HG03469 (cell line): Measurements from ENCODE around the gene CWC27.

Source experiments
- ATAC-seq: cut with Tn5 transposase; IDR thresholded peaks from one replicate; pipeline ENCODE4 v1.9.1; 2021; ENCODE audit warnings: mild to moderate bottlenecking, moderate library complexity, moderate number of reproducible peaks; ENCODE audit not compliant: unreplicated experiment

The CWC27 gene

DNA sequence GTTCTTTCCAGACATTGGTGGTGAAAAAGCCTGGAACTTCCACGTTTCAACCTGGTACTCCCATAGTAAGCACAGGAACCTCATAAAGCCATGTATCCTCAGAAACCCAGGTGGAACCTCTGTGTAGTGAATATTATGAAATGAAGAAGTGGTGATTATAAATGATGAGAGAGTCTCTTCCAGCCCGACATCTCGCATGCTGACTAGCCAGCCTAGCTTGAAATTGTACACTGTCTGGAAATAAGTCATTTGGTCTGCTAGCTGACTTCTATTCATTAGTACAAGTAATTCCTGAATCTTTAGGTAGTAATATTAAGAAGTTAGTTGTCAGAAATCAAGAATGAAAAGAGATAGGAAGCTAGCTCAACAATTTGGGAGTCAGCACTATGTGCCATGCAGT, 203.3 kb downstream of the CWC27 start:
- no peak for ATAC-seq

DNA sequence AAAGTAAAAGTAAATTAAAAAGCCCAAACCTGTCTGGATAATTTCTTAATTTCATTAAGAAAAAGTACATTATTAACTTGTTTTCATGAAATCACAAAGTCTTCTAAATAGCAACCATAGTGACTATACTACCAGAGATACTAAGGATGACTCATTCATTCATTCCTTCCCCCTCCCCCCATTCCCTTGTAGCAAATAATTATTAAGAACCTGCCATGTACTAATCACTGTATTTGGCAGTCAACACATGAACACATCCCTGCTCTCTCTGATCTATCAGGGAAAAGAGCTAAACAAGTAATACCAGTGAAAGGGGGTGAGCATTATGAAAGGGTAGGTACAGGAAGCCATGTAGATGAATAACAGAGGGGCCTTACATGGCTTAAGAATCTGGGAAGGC, 203.9 kb downstream of the CWC27 start:
- no peak for ATAC-seq

DNA sequence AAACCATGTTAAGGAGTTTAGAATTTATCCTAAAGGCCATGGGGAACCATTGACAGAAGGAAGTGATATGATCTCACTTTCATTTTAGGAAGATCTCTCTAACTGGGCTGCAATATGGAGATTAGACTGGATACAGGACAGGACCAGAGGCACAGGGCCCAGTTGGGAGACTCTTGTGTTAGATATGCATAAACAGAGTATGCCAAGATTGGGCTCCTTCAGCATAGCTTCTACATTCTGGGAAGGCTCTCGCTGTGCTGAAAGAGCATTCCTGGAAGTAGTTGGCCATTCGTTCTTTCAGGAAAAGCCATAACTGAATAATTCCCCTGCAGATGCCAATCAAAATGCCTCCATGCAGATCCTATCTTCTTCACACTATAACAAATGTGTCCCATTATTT, 204.5 kb downstream of the CWC27 start:
- no peak for ATAC-seq

DNA sequence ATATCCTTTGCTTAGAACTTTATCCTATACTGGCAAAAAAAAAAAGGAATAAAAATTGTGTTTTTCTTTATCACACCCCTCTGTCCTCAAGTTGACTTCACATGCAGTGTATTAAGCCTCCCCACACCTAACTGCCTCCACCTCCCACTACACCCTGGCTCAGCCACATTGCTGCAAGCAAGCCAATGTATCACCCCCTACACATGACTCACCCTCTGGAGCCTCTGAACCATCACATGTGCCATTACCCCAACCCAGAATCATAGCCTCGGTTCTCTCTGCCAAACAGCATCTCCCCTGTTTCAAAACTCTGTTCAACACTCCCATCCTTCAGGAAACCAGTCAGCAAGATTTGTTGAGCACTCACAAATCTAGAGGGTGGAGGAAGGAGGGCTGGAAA, 209.0 kb downstream of the CWC27 start:
- no peak for ATAC-seq

DNA sequence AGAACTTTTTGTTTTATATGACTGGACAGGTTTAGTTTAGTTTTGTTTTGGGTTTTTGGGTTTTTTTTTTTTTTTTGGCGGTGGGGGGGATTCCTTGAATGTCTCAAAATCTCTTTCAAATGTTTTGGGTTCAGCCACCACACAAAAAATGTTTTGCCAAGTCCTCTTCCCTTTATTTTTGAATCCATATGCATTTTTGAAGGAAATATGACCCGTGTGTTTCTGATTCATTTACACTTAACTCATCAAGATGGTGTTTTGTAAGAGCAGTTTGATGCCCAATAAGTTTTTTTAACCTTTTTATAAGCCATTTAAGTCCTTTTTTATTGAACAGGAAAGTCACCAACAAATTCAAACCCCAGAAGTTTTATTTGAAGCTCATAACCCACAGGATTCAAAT, 209.8 kb downstream of the CWC27 start:
- ATAC-seq: no peak

DNA sequence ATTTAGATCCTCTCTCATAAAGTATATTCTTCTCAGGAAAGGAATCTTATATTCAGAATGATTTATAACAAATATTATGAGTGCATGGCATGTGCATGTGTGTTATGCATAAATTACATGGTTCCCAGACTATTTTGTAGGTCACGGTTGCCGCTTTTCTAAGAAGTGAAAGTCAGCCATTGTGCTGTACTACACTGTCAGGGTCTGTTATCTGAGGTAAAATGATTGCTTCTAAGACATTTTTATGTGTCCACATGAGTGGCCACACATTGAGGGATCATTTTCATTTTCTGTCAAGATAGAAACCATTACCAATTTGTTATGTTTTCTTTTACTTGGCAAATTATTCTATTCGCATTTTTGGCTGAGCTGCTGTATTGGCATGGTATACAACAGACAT, 210.8 kb downstream of the CWC27 start:
- ATAC-seq: no peak

DNA sequence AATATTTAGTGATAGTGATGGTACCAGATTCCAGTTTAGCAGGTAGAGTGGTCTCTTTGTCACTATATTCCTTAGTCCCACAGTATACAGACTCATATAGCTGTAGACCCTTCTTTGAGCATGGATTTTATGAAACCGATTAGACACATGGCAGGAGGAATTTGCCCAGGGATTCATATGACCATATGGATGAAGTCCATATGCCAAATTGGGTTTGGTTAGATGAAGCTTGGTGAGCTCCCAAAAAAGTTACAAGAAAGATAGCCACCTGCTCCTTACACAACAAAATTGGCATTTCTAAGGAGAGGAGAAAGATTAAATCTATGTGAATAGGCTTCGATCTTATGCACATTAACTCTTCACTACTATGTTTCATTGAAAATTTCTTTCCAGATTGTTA, 211.4 kb downstream of the CWC27 start:
- no peak for ATAC-seq

DNA sequence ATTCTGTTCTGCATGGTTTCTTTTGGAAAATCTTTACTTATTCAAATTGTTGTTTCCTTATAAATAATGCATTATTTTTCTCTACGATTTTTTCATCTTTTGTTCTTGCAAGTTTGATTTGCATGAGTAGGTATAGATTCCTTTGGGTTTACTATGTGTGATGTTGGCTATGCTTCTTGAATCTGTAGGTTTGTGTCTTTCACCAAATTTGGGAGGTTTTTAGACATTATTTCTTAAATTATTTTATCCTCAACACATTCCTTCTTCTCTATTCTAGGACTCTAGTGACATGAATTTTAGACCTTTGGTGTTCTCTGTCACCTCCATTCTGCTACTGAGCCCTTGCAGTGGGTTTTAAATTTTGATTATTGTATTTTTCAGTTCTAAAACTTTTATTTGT, 219.0 kb downstream of the CWC27 start:
- no peak for ATAC-seq

DNA sequence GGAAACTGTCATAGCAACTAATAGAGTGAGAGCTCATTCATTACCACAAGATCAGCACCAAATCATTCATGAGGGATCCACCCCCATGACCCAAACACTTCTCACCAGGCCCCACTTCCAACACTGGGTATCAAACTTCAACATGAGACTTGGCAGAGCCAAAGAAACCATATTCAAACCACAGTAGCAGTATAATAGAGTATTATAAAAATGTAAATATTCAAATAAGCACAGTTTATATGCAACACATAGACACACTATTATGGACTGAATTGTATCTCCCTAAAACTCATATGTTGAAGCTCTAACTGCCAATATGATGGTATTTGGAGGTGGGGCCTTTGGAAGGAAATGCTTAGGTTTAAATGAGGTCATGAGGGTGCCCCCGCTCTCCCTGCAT, 240.5 kb downstream of the CWC27 start:
- ATAC-seq: no peak

DNA sequence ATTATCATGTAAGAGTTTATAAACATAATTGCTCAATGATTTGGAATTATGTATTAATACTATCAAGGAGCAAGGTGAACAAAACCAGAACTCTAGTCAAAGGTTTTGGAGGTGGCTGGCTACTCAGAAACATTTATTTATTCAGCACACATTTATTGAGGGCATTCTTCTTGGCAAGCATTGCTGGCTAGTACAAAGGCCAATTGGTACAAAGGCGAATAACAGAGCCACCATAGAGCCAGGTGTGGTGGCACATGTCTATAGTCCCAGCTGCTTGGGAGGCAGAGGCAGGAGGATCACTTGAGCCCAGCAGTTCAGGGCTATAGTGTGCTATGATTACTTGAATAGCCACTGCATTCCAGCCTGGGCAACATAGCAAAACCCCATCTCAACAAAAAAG, 242.1 kb downstream of the CWC27 start:
- ATAC-seq: no peak

DNA sequence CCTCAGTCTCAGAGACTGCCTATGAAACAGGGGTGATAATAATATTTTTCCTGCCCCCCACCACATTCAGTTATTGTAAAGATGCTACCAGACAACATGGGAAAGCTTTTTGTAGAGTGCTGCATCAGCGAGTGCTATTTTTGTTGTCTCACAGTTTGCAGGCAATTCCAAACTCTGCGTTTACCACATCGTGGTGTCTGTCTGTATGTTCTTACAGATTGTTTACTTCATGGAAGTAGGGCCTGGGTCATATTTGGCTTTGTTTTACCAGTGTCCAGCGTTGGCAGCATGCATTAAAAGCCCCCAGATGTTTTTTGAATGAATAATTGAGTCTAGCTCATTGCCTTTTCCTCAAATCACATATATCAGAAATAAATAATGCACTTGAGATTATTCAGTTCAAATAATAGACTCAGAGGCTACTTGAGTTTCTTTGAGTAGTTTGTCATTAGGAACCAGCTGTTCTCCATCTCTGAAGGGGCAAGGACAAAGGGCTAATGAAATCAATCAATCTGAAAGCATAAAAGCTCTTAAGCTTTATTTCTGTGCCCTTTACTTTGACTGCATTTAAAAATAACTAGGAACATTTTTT, 243.7 kb downstream of the CWC27 start:
- ATAC-seq: no peak

DNA sequence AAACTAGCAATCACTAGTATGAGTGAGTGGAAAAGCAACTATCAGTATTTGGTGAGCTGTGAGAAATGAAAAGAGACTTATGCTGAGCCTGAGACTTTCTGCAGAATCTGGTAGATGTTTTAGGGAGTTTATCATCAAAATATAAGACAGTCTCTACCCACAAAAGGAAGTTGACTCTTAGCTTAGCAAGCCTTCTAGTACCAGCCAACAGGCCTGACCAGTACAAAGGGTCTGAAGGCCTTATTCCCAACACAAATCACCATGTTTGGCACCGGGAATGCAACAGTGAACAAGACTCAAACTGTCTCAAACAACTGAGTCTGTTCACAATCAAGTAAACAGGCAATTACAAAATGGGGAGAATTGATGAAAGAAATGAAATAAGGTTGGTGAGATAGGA, 244.4 kb downstream of the CWC27 start:
- no peak for ATAC-seq

DNA sequence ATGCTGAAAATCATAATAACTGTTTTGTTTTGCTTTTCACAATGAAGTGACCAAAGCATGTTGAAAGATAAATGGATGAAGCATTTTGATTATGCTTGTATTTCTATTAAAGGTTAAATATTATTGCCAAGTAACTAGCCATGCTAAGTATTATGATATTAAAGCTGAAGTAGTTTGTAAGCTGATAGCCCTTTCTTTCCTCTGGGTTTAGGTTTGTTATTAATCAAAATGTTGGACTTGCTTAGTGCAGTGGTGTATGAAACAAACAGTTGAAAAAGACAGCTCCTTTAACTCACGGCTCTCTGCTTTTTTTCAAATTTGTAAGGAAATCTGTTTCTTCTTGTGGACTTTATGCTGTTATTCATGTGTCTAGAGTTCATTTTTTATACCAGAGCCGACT, 246.0 kb downstream of the CWC27 start:
- no peak for ATAC-seq

DNA sequence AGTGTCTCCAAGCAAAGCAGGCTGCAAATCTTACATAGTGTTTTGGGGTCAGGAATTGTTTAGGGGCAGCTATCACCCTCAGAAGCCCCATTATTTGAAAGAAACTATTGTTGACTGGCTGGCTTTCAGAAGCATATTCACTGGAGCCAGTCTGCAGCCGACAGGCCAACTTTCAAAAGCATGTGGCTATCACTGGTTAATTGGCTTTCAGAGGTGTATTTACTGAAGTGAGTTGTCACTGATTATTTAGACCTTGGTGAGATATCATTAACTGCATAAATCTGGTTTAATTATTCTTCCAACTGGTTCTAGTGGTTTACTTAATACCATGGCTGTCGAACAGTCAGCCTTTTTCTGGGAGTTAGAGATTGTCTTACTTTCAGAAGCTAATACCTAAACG, 247.0 kb downstream of the CWC27 start:
- no peak for ATAC-seq

DNA sequence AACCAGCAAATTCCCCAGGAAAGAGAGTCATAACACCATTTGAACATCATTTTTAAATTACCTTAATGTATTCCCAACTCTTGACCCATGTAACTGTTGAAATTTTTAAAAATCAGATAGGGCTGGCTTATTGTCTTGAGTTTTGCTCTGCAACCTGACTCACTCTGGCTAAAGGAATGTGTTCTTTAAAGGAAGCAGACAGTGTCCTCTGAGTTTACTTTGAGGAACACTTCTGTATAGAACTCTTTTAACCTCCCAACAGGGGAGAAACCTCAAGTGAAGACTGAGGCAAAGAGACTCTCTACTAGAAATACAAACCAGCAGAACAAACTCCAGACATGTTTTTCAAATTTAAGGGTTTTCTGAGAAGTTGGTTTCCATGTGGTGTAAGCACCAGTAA, 248.9 kb downstream of the CWC27 start:
- no peak for ATAC-seq

DNA sequence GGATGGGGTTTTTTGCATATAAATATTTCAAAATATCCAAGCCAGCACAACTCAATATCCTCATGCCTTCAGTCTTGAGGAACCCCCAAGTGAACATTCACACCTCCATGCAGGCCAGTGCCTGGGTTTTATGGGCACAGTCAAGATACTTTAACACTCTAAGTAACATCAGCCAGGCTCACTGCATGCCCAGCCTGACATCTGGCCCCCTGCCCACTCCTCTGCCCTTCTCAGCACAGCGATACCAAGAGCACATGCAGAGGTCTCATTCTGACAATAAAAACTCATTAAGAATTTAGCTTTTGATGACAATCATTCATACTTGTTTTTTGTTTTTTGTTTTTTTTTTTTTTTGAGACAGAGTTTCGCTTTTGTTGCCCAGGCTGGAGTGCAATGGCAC, 250.0 kb downstream of the CWC27 start:
- no peak for ATAC-seq

DNA sequence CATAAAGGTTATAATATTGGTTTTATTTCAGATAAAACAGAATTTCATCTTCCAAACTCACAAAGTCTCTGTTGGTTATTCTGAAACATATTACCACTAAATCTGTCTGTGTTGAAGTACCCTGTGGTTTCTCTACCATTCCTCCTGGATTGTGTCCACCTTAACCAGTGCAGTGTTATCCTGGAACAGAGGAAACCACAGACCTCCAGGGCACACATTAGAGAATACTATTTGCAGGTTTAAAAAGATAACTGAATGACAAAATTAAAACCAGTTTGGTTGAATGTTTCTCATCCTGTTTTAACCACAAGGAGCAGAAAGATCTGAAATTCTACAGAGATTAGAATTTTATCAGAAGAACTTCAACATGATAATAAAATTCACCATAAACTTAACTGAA, 251.8 kb downstream of the CWC27 start:
- no peak for ATAC-seq

DNA sequence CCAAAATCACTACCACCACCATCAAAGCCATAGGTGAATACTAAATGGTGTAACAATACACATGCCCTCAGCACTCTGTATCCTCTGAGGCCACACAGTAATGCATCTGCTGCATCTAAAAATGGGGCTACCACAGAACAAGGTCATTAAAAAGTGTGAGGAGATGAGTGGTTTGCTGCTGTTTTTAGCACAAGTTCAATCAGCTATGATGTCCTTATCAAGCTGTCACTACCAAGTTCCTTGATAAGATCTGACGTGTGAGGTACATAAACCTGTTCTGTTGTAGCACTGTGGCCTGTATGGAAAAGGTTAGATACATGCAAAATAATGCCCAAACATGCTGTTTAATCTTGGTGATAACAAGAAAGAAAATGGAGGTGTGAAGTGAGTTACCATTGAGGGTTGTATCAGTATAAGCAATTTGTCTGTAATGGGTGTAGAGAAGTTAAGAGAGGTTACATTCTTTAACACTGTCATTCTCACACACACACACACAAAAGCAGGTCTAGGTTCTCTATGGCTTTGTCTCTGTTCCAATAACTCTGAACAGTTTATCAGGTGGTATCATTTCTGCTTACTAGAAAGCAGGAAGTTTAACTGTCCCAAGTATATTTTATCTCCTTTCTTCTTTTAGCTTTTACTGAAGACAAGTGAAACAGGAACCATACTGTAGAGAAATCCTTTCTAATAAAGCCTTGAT, 252.9 kb downstream of the CWC27 start:
- ATAC-seq: peak; percentile 49

DNA sequence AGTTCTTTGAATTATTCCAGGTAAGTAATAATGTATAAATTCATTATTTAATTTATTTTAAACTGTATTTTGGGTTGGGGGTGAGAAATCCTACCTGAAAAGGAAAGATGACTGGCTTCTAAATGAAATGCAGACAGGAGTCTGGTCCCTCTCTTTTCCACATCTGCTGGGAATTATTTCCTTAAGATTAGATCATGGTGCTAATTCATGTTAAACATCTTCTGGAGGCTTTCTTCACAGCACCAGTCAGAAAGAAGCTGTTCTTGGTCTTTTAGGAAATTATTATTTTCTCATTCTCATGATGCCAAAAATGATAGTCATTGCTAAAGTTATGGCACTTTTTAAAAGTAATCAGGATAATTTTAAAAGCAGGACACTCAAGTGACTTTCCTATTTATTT, 254.2 kb downstream of the CWC27 start:
- ATAC-seq: no peak

DNA sequence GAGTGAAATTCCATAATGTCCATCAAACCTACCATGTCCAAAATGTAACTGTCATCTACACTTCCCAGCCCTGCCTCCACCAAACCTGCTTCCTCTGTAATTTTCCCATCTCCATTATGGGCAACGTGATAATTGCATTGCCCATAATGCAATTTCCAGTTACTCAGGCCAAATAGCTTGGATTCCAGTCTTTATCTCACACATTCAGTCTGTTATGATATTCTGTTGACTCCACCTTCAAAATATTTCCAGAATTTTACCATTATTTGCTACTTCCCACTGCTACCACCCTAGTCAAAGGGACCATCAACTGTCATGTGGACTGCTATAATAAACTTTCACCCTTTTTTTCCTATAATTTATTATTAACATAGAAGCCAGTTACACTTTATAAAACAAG, 256.0 kb downstream of the CWC27 start:
- ATAC-seq: no peak

DNA sequence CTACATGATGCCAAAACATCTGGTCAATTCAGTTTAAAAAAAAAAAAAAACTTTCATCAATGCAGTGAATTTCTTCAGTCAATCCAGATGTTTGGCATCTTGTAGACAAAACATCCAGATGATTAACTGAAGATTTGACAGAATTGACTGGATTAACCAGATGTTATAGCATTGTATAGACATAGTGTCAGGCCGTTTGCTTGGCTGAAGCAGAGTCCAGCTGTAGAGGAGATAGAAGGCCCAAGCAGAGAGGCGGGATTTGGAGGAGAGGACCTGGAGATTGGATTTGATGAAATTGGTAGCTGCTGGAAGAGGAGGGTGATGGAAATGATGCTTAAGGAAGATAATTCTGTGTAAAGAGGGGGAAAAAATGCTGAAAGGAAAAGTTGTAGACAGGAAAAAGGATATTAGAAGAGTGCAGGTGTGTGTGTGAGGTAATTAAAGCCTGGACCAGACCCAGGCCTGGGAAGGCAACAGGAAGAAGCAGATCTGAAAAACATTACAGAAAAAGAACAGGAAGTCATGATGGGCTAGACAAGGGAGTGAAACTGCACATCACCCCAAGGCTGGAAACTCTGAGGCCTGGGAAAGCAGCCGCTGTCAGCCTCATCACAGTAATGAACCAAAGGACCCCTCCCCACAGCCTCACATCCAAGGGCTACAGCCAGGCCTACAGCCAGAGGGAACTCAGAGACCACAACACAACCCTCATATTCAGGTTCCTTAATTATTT, 258.3 kb downstream of the CWC27 start:
- ATAC-seq: no peak

DNA sequence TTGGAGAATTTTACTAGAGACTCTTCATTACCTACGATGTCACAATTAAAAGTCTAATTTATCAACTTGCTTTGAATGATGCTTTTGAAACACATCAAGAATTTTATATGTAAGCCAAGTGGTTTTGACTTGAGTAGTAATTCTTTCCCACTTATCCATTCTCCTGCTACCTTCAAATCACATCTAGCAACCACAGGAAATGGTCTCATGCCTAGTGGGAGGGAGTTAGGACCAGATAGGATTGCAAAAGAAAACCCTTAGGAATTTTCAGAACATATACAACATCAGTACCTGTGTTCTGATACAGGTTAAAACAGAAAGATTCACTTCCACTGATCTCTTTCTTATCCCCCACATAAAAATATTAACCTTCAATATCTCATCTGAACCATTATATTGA, 260.4 kb downstream of the CWC27 start:
- ATAC-seq: no peak
